GM18858 (cell line): Measurements from ENCODE around the gene NRP1.
A peak's percentile ranks its signal among the peaks of the same experiment; 100 is the strongest.

ENCODE experiments used
- ATAC-seq: cut with Tn5 transposase; IDR thresholded peaks from one replicate; pipeline ENCODE4 v1.9.1; 2021; ENCODE audit not compliant: unreplicated experiment

The NRP1 gene

DNA sequence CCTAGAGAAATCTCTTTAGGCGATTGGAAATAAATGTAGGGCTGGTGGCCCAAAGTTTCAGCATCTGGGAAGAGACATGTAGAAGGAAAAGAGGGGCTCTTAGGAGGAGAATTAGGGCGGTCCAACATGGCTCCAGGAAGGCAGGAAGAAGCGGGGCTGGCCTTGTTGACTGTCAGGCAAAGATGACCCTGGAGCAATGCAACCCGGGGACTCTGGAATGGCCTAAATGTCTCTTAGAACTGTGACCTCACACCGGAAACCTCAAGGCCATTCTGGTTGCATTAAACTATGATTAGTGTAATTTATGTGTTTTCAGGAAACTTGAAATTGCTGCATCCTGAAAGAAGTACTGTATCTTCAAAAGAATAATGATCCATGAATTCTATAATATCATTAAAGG, 66.8 kb downstream of the NRP1 start:
- ATAC-seq, result no peak

DNA sequence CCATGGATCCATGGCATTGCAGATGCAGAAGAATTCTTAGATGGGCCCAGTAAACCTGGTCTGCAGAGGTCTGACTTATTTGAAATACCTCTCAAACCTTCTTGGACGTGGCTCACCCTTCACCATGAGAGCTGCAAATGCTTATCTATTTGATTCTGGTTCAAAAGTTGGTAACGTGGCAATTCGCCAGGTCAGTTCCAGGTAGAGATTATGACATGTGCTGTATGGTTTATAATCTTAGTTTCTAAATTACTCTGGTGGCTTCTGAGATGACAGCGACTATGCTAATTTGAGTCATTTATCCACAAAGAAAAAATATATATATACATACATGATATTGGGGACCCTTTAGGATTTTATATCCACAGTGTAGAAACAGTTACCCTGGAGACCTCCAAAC, 68.8 kb downstream of the NRP1 start:
- ATAC-seq, result peak; percentile 46

DNA sequence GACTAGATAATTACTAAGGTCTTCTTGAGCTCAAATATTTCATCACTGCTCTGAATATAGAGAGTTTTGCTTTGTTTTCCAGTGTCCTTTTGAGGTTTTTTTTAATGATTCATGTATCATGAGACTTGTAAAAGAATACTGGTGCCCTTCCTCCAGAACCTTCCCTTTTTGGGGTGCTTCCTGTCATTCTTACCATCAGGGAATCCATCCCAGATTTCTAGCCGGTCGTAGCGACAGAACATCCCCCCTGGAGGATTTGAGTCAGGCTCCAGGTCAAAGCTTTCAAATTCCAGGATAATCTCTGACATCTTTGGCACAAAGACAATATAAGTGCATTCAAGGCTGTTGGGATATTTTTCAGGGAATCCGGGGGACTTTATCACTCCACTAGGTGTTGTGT, 71.0 kb downstream of the NRP1 start:
- no peak for ATAC-seq

DNA sequence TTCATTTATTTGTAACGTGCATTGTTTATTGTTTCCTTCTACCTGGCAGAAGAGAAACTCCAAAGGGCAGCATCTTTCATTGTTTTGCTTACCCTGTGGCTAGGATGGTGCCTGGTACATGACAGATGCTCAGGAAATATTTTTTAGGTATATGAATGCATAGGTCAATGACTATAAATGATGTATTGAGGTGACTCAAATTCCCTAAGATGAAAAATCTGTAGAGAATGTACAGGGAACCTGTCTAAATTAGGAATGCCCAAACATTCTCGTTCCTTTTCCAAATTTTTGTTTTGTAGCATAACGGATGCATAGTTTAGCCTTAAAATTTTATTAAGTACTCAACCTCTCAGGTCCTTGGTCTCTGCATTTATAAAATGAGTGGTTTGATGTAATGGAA, 71.6 kb downstream of the NRP1 start:
- no peak for ATAC-seq

DNA sequence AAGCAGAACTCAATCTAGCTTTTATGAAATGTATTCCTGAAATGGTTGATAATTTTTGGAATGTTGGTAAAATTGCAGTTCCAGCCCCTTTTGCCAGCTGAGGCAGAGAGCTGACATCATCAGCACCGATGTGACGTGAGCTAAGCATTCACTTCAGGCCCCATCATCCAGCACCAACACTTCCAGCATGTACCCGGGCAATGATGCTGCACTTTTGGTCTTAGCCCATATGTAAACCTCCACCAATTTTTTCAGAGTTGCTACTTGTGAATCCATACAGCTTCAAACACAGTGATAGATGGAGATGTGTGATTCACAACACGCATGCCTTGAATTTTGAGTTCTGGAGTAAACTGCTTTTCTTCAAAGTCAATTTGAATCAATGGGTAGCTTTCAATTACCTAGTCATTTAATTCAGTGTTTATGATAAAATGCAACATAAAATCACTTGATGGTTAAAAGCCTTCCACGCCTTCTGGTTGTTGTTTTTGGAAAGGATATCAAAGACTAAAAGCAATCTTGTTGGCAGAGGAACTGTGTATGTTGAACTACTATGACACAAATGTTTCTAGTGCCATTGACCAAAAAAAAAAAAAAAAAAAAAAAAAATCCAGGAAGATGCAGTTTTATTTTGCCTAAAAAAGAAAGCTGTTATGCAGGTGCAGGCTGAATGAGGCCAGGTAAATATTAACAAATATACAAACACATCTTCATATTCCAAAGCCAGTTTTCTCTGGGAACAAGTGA, 73.9 kb downstream of the NRP1 start:
- no peak for ATAC-seq

DNA sequence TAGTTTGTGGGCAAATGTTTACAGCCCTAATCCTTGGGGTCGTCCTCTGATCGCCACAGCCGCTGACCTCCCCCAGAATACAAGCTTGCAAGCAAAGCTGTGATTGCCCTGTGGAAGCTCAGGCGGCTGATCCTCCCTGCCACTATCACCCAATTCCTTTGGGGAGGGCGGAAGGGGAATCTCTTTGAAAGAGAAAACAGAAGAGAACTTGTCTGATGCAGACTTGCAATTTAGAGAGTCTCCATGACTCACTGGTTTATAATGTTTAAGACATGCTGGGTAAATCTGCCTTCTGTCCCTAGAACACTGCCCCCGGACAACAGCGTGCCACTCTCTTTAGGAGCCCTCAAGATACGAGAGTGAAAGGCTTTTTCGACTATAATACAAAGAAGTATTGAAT, 75.5 kb downstream of the NRP1 start:
- no peak for ATAC-seq

DNA sequence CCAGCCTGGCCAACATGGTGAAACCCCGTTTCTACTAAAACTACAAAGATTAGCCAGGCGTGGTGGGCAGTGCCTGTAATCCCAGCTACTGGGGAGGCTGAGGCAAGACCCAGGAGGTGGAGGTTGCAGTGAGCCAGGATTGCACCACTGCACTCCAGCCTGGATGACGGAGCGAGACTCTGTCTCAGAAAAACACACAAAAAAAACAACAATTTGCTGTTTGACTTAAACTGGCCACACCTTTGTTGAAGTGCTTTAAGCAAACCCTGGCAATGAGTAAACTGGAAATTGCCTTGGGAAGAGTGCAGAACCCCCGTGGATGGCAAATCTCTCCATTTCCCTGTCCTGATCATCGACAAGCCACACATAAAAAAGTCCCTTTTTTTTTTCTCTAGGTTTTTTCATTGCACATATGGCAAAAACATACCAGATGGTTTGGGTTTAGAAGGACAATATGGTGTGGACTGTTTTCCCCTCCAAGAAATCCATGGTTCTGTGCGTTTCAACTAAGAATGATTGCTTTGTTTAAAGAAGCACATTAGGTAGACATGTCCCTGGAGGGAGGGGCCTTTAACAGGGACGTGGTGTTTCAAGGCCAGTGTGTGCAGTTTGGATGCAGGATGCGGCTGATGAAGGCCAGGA, 76.9 kb downstream of the NRP1 start:
- ATAC-seq, result no peak

DNA sequence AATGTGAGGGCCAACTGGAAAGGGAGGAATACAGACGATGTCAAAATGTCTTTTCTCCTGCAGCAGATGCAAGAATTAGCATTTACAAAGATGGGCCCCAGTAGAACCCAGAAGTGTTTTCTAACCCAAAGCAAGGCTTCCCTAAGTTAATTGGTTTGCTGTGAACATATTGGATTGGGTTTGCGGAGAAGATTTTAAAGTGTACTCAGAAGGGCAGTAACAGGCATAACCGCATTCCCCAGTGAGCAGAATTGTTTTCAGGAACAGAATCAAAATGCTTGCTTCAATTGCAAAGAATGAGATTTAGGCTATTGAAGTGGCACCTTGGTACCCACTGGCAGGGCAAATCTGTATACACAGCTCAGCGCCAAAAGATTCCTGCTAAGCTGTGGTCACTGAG, 78.0 kb downstream of the NRP1 start:
- no peak for ATAC-seq

DNA sequence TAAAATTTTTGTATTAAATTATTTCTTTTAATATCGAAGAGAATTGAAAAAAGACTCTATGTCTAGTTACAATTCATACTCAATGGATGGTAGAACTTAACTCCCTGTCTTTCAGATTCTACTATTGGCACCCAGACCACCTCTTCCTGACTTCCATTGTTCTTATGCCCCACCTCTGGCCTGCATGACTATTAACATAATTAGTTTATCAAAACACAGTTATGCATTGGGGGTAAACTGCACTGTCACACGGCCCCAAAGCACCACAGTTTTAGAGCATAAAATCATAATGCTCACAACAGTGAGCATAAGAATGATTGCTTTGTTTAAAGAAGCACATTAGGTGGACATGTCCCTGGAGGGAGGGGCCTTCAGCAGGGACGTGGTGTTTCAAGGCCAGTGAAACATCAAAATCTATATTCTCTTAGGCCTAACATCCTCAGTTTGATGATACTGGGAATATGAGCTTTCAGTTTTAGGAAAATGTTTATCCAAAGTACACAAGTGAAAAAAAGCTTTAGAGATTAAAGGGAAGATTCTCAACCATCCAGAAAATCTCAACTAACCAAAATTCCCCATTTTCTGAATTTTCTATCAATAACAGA, 79.8 kb downstream of the NRP1 start:
- no peak for ATAC-seq

DNA sequence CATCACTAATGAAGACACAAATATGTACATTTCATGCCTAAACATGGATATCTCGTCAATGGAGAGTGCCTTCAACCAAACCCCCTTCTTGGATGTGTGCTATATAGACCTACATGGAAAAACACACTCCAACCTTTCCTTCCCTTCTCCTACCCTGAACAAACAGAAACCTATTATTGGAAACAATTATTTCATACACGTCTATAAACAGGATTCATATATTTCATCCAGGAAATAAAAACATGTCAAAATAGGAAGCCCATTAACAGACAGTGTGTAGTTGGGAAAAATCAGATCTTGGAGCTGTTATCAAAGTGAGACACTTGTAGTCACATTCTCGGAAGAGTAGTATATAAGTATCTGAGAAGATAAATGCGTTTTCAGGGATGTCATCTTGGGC, 81.1 kb downstream of the NRP1 start:
- ATAC-seq, result no peak

DNA sequence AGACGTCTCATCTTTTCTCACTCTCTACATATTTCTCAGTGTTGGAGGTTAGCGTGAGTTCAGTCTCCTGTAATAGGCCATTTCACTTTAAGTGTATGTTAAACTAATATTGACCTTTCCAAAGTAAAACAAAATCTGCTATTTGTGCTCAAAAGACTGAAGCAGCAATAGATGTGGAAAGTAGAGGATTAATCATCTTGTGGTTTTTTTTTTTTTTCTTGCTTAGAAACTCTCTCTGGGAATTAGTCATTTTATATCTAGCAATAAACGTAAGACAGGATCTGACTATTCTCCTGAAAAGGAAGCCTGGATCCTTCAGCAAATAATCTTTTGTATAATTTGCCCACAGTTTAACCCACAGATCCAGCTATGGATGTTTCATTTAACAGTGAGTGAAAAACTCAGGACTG, 81.7 kb downstream of the NRP1 start:
- ATAC-seq, result no peak

DNA sequence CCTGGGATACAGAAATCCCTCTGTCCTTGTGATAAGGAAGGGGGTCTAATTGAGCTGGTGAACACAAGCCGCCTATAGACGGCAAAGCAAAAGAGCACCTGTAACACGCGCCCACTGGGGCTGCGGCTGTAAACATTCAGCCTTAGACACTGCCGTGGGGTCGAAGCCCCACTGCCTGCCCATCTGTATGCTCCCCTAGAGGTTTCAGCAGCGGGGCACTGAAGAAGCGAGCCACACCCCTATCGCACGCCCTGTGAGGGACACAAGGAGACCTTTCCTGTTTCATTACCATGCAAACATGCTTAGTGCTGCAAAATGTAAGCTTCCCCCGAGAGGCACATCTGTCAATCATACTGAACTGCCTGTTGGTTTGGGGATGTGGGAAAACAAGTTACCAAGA, 82.1 kb downstream of the NRP1 start:
- ATAC-seq, result no peak

DNA sequence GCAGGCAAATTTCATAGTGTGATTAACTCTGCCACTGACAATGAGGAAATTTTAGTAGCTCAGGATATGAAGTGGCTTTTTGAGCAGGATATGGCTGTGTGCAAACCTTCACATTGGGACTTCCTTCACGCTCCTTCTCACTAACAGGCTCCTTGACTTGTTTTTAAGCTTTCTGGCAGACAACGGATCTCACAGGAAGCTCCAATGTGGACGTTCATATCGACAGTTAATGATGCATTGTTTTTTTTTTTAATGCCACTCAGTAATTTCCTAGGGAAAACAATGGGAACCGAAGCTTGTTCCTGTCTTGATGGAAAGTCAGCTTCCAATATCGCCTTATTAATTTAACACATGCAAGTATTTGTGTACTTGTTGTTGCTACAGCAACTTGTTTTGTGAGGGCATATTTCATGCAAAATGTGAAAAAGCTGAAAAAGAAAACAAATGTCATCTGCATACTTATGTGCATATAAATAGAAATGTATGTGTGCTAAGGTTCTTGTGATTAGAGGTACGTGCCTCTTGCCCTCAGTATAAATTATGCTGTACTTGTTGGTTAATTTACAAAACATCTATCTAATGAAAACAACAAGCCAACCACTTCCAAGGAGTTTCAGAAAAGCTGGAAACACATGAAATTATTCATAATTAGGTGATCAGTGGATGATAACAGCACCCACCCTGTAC, 84.7 kb downstream of the NRP1 start:
- ATAC-seq, result no peak

DNA sequence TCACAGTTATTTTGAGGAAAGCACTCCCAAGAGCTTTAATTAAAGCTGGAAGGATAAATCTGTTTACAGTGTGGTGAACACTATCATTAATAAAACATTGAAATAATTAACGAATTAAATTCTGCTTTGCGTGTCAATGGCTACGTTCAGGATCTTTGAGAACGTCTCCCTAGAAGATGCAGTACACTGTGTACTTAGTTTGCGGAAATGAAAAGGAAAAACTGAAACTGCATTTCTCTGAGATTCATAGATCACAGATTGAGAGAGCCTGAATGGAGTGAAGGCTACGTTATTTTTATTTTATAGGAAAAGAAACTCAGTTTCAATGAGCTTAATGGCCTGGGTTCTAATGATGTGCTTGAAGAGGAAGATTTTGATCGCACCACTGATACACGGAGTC, 85.3 kb downstream of the NRP1 start:
- no peak for ATAC-seq

DNA sequence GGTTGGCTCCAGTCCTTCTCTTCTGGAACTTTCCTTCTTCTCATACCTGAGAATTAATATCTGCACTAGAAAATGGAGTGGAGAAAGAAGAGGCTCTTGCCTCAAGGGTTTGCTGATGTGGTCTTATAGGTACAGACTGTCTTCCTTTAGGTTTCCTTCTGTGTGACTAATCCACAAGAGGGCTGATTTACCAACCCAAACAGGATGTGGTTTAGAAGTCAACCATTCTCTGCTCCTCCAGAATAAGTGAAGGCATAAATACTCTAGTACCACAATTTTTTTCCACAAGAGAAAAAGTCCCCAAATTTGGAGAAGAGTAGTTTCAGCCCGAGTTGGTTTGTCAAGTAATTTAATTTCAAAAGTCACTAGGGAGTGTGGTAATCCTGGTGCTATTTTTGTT, 85.8 kb downstream of the NRP1 start:
- ATAC-seq, result peak; percentile 57

DNA sequence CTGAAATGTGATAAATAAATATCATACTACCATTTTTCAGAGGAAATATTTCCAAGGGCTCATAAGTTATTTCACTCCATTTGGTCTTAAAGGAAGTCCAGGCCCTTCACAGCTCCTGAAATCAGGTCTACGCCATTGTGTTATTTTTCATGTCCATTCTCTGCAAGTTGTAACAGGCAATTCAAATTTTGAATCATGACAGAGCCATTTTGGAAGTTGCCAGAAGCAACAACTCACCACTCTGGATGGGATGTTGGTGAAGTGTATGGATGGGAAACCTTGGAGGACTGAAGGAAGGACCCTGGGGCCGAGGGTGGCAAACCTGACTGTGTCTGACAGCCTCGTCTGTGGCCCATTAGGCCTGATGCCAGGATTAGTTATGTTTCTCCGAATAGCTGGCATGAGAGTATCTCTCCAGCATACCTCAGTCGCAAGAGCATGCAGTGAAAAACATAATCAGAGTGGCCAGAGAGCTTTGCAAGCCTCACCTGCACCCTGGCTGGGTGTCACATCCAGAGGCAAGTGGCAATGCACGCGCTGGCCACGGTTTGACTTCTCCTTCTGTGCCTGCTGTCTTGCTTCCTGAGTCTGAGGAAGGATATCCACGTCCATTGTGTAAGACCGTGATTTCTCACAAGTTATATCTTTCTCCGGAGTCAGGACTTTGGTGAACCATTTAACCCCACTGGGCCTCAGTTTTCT, 87.1 kb downstream of the NRP1 start:
- no peak for ATAC-seq

DNA sequence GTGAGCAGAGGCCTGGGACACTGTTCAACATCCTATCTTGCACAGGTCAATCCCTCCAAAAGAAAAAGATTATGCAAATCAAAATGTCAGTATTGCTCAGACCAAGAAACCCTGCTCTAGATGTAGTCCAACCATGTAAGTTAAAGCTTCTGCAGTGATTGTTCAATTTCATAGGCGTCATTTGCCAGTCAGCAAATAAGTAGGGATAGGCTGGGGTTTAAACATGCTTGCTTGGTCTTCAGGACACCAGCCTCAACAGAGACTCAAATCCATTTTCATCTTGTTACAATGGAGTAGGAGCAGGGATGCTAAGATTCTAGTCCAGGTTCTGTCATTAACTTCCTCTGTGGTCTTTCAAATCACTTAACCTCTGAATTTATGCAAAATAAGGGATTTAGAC, 89.1 kb downstream of the NRP1 start:
- ATAC-seq, result no peak

DNA sequence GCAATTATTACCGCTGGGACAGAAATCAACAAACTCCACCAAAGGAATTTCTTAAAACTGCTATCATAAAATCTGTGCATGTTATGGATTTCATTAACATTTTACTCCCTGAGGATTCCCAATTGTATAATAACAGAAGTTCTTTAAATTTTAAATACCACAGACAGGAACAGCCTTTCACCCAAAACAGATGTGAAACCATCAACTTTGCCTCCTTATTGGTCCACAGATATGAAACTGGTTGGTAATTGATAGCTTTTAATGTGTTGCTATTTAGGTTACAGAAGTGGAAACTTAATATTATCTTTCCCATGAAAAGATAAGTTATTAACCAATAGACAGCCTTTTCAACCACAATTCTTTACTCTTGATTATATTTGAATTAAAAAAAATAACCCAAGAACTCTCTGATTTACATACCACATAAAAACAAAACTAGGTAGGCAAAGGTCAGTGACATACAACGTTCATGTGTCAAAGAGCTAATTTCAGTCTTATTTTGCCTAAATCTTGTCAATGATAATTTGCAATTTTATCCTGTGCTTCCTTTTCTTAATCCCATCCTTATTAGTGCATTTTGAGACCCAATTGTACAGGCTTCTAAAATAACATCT, 90.0 kb downstream of the NRP1 start:
- no peak for ATAC-seq

DNA sequence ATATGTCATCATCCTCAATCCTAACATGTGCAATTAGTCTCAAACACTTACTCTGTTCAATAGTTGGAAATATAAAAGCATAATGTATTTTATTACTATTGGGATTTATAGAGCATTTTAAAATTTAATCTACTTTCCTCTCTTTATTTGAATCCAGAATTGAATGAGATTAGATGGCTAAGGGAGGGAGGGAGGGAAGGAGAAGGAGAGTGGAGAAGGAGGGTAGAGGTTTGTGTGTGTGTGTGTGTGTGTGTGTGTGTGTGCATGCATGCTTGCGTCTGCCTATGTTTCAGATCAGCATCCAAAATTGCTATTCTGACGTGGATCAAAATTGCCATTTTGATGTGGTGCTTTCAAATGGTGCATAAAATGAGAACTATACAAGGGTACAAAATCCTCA, 90.8 kb downstream of the NRP1 start:
- ATAC-seq, result no peak

DNA sequence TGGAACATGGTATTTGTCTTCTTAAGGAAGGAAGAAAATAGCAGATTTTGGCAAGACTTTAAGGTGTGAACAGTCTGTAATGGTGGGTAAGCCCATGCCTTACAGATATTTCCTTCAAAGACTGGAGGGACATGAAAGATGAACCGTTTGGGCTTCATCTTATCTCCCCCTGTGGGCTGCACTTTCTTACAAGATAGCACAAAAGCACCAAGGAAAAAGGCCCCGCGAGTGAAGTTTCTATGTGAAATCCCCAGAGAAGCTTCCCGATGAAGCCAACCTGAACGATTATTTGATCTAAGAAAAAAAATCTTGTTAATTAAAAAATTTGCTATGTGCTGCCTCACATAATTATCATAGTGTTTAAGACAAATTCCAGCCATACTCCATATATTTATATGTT, 91.5 kb downstream of the NRP1 start:
- ATAC-seq, result no peak

DNA sequence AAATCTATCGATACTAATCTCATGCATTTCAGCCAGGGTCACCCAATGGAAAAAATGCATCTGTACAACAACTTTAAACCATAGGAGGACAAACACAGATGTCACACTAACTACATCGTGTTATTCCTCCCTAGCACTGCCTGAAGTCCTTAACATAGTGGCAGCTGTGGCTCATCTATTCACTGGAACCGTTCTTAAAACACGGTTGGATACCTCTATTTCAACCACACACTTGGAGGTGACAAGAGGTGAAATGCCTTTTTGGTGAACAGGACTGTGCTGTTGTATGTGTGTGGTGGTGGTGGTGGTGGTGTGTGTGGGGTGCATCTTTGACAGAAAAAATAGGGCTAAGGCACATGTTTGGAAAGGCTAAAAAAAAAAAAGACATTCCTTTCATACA, 93.1 kb downstream of the NRP1 start:
- ATAC-seq, result no peak
